Measurements from ENCODE around the gene HSPB7. TPM values are rescaled to one million over a fixed set of nuclear protein-coding genes. Genes with fewer than 3 reads are reported as not detected.
"Not testable (repeated sequence)": the region's sequence is repeated elsewhere in the genome, so short reads cannot be mapped to it uniquely, and the experiment has no call there.

HSPB7 gene
- total RNA-seq, 1 donor from 2014 or later, result 10.7 TPM

DNA sequence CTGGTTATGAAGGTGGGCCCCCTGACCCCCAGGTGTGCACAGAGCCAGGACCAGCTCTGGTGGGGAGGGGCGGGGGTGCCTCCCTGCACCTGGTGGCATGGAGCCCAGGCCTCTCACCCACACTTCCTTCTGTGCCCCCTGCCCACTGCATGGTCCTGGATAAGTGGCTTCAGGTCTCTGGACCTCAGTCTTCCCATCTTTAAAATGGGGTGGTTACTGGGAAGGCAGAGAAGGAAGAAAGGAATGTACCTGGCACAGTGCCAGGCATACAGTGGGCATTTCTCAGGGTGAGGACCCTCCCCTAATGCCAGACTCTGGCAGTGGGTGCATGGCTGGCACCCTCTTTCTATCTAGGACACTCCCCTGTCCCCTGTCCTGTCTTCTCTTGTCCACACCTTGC is 11.4 kb upstream of the HSPB7 start:
- DNase-seq (ENCODE audit: low spot score), result no peak
- intact Hi-C loops (cut with DNase I), result no loop called here
- no peak for ATAC-seq

DNA sequence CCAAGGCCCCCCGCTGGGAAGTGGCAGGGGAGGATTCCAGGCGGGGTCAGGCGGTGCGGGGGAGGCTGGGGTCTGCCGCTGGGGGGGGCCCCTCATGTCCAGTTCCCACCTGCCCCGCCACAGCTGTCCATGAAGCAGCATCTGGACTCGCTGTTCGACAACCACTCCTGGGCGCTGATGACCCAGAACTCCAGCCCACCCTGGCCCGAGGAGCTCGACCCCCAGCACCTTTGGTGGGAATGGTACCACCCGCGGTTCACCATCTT is 11.1 kb upstream of the HSPB7 start:
- intact Hi-C loops (cut with DNase I); ATAC-seq; DNase-seq (ENCODE audit: low spot score): not testable (repeated sequence)

DNA sequence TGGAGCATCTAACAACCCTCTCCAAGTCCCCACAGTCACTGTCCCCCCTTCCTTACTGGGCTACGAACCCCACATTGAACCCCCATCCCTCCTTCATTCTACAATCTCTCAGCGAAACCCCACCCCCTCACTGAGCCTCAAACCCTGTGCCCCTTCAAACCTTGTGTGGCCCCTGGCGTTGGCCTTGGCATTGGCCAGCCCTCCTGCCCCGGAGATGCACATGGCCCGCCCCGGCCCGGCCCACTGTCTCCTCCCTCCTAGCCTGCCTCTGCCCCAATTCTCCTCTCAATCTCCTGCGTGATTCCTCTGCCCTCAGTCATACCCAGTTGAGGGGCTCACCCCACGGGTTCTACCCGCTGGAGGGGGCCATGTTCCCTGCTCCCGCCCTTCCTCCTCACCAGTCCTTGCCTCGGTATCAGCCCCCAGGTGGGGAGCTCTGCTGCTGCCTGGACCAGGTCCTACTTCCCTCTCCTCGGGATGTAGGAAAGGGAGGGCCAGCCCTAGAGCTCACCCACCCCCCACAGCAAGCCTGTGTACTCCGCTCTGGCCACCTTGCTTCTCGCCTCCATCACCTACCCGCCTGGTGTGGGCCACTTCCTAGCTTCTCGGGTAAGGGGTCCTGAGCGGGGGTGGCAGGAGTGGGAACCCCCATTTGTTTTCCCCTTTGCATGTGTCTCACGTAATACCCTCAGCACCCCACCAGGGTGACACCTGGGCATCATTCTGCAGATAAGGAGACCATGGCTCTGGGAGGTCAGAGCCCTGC is 10.6 kb upstream of the HSPB7 start:
- no peak for ATAC-seq
- intact Hi-C loops (cut with DNase I), result no loop called here
- DNase-seq (ENCODE audit: low spot score), result no peak

DNA sequence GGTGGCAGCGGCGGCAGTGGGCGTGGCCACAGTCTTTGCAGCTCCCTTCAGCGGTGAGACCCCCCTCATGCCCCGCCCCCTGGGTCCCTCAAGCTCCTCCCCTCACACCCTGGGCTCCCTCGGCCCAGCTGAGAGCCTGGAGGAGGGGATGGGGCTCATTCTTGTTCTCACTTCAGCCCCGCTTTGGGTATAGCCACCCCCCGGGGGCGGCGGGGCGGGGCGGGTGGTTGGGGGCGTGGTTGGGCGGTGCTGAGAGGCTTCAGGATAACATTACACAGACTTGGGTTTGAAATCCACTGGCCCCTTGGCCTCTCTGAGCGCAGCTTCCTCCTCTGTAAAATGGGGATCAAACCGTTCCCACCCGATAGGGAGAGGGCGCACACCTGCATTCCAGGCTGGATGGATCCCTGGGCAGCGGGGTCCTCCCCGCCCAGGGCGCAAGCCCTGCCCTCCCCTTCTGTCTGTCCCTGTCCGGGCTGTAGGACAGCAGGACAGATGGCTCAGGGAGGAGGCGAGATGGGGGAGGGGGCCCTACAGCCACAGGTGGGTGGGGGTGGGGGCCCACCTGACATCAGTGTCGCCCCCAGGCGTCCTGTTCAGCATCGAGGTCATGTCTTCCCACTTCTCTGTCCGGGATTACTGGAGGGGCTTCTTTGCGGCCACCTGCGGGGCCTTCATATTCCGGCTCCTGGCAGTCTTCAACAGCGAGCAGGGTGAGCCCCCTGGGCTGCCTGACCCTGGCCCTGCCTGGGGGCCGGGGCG is 9.1 kb upstream of the HSPB7 start:
- ATAC-seq (peak; percentile 12), DNase-seq (ENCODE audit: low spot score) (no peak)
- intact Hi-C loops (cut with DNase I), result no loop called here

DNA sequence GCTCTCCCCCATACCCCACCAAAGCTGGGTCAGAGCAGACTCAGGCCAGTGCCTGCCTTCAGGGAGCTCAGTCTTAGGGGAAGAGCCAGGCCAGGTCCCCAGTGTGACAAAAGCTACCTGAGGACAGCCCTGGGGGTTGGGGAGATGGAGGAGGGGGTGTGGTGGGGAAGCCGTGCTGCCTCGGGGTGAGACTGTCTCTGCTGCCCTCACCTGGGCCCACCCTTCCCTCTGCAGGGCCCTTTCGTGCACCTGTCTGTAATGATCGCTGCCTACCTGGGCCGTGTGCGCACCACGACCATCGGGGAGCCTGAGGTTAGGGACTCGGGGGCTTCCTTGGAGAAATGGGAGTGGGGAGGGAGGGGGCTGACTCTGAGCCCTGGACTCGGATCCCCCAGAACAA is 8.5 kb upstream of the HSPB7 start:
- ATAC-seq; intact Hi-C loops (cut with DNase I); DNase-seq (ENCODE audit: low spot score): not testable (repeated sequence)

DNA sequence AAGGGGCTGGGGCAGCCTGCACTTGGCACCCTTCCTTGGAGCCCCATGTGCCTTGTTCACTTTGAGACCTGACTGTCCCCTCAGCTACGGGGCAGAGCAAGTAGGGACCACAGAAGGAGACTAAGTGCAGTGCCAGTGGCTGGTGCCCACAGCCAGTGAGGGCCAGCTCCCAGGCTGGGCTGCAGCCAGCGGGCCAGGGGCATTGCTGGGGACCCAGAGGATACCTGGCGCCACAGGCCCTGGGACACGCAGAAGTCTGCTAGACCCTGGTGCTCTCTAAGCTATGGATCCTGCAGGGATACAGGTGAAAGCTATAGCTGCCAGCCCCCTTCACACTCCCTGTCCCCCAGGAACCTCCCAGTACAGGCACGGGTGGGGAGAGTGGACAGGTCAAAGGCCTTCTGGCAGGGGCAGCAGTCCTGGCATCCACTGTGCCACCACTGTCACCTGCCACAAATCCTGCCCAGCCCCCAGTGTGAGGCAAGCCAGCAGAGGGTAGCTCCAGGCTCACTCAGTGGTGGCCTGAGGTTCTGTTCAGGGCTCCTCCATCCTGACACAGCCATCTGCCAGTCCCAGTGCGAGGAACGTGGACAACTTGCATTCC is 5.3 kb upstream of the HSPB7 start:
- intact Hi-C loops (cut with DNase I), result no loop called here
- ATAC-seq (no peak), DNase-seq (ENCODE audit: low spot score) (no peak)

DNA sequence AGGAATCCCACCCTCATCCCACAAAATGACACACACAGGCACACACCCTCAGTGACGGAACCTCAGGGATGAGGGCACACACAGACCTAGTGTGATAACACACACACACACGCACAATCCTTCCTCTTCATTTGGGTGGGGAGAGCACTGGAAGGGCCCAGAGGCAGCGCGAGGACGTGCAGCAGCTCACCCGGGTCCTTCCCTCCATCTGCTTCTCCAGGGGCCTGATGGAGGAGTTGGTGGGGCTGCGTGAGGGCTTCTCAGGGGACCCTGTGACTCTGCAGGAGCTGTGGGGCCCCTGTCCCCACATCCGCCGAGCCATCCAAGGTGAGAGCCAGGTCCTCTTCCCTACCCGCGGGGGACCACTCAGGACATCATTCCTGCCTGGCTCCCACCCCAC is 4.5 kb upstream of the HSPB7 start:
- ATAC-seq, result no peak

DNA sequence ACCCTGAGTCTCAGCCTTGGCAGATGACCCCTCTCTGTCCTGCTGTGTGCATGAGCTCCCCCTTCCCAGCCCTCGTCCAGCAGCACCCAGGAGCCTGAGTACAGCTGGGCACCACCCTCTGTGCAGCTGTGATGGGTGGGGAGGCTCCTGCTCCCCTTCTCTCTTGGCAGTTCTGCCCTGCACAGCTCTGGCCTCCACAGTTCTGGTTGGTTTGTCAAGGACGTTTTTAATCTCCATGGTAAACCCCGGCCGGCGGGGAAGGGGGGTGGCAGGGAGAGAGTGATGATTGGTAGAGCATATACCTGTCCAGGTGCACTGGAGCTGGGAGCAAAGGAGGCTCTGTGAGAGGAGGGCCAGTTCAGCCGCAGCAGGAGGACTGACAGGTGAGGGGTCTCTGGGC is 3.8 kb upstream of the HSPB7 start, which contains the start of gene CLCNKA:
TSS of gene CLCNKA (plus strand) at position 356 of the 400 bp plus-strand sequence. CDS start 584 bp downstream, outside the sequence.
- ATAC-seq (no peak), DNase-seq (ENCODE audit: low spot score) (no peak)
- intact Hi-C loops (cut with DNase I), result no loop called here

More for the DNA sequence above, 4.5 kb upstream of the HSPB7 start:
- intact Hi-C loops (cut with DNase I), result no loop called here
- DNase-seq (ENCODE audit: low spot score), result no peak

DNA sequence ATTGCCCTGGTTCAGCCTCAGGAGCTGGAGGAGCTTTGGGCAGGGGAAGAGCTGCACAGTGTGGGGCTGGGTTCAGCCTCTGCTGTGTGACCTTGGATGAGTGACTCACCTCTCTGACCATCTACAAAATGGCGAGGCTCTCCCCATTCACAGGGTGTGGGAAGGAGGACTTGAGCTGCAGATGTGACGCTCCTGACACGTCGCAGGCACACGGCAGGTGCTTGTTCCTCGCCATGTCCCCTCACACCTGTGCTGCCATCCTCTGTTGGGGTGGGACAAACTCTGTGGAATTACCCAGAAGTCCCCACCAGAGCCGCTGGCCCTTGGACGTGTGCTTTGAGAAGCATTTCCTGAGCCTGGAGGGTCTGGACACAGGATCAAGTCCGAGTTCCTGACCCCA is 3.0 kb upstream of the HSPB7 start:
- ATAC-seq; intact Hi-C loops (cut with DNase I); DNase-seq (ENCODE audit: low spot score): not testable (repeated sequence)

DNA sequence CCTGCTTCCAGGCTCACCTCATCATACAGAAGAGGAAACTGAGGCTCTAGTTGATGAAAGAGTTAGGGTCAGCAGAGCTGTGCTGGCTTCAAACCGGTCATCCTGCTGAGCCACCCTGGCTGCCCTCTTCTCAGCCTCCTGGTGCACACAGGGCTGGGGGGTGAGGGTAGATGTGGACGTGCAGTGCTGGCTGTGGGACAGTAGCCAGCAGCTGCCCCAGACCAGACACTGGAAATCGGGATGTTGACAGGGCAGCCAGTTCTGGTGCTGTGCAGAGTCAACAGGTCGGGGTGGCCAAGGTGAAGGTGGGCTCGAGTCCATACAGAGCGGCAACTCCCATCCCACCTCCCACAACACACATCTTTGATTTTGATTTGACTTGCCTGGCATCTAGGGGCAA is 2.5 kb upstream of the HSPB7 start:
- no peak for ATAC-seq
- intact Hi-C loops (cut with DNase I), result no loop called here
- no peak for DNase-seq (ENCODE audit: low spot score)

DNA sequence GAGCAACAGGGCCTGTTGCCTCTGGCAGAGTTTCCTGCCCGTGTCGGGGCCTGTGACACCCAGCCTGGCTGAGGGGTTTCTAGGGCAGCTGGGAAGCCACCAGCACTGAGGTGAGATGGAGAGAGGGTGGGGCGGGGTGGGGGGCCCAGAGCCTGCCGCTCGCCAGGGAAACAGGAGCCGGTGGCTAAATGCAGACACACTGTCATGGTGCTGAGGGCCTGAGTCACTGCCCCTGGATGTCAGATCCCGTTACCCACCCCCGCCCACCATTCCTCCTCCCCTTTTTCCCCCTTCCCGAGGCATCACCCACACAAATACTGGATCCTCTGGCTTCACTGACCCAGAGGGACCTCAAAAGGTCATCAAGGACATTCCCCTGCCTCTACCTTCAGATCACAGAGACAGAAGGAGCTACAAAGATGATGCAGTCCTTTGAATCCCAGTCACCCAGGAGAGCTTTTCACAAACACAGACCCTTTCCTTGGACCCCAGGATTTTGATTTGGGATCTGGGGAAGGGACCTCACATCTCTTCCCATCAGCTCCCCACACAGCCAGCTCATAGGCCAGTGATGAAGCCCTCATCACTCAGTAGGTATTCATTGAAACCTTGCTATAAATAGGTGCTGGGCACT is 1.9 kb upstream of the HSPB7 start:
- DNase-seq (ENCODE audit: low spot score) (no peak), ATAC-seq (no peak)
- intact Hi-C loops (cut with DNase I), result no loop called here

DNA sequence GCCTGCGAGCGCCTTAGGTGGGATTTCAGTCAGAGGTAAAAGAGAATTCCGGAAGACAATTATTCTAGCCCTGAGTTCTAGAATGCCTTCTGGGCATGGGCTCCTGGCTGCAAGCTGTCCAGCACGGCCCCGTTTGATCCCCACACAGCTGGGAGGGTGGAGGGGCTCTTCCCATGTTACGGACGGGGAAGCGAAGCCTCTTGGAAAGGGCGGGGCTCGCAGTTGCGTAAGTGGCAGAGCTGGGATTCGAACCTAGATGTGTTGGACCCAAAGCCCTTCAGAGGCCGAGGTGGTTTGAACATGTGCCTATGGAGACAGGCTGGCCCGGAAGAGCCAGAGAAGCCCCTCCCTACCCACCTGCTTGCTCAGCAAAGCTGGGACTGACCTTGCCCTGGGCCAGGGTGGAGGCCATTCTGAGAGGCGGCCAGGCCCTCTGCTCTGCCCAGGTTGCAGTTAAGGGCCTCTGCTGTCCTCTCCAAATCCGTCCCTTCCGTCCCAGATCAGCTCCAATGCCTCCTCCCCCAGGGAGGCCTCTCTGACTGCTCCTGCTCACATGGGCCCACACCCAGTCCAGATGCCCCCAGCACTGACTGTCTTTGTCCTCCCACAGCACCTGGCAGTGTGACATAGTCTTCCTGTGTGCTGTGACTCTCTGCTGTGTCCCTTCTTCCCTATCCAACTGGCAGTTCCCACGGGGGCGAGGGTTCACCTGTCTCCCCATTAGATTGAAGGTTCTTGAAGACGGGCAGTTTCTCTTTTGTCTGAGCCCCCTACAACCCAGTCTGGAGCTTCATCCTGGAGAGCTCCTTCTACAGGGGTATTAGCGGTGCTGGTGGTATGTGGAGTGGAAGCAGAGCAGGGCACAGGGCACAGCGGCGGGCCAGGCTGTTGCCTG is 1.2 kb upstream of the HSPB7 start:
- intact Hi-C loops (cut with DNase I), result no loop called here
- no peak for DNase-seq (ENCODE audit: low spot score)
- no peak for ATAC-seq

DNA sequence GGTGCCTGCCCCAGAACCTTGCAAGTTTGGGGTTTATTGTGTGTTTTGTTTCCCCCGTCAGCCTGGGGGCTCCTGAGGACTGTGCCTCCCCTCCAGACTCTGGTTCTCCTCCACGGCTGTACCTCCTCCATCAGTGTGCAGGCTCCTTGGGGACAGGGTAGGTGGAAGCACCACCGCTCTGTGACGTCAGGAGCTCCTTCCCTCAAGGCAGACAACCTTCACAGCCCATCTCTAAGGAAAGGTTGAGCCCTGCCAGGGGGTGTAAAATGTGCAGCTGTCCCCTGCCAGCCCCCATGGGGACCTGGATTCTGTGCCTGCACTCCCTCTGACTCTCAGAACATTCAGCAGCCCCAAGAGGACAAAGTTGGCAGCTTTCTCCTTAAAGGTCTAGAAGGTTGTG is 465 bp upstream of the HSPB7 start:
- DNase-seq (ENCODE audit: low spot score) (no peak), ATAC-seq (peak; percentile 9)
- intact Hi-C loops (cut with DNase I), result no loop called here

DNA sequence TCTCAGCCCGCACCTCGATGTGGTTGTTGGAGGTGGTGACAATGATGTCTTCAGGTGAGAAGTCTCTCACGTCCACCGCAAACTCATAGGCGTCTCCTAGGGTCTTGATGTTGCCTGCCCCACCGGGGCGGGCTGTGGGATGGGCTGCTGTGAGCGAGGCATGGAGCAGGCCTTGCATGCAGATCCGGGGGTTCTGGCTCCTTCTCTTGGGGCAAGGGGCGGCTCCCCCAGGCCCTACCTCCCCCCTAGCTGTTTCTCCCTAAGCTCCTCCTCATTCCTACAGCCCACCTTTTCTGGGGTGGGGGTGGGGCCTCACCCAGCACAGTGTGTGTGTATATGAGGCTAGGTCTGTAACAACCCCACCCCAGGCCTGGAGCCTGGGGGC is 775 bp downstream of the HSPB7 start:
- DNase-seq (ENCODE audit: low spot score) (no peak), ATAC-seq (peak; percentile 0)
- intact Hi-C loops (cut with DNase I), result no loop called here

DNA sequence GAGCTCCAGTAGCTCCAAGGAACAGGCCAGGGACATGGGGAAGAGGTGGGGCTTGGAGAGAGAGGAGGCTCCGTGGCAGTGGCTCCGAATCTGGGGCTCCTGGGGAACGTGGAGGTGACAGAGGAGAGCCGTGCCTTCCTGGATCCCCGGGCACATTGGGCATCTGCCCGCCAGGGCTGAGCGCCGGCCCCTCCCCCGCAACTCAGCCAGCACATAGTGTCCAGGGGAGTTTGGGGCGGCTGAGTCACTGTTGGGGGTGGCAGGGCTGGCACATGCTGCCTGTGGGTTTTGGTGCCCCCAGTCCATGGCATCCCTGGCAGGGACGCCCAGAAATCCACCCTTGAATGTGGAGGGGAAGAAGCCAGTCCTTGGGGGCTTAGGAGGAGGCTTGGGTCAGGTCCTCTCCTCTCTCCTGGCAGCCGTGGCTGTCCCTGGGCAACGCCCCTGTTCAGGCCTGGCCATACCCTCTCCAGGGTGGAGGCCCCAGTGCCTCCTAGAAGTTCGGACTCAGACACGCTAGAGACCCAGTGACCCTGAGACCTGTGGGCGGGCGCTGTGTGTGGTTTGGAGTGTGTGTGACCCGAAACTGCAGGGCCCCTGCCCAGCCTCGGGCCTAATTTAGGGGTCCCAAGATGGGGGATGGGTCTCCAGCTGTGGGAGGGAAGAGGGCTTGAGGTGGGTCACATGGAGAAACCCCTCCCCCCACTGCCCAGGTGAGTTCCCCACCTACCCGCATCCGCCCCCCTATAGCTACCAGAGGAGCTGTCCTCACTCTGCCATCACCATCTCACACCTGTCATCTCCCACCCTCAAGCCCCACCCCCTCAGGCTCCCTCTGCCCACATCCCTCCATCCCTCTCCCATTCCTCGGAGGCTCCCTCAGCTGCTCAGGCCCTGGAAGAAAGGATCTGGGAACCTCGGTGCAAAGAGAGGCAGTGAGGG is 1.6 kb downstream of the HSPB7 start:
- ATAC-seq, result no peak
- intact Hi-C loops (cut with DNase I), result no loop called here
- DNase-seq (ENCODE audit: low spot score), result no peak

DNA sequence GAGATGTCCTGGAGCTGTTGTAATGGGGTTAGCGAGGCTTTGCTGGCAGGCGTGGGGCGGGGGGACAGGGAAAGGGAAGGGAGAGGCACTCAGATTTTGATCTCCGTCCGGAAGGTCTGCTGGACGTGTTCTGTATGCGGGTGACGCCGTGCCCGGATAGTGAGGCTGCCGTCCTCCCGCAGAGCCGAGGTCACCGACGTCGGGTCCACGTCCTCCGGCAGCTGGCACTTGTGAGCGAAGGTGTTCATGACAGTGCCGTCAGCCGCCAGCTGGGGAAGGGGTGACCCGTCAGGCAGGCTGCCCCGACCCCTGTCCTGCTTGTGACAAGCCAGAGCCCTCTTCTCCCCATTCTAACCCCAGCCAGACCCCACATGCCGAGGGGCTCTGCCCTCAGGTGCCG is 2.4 kb downstream of the HSPB7 start:
- DNase-seq (ENCODE audit: low spot score) (no peak), ATAC-seq (no peak)
- intact Hi-C loops (cut with DNase I), result no loop called here

DNA sequence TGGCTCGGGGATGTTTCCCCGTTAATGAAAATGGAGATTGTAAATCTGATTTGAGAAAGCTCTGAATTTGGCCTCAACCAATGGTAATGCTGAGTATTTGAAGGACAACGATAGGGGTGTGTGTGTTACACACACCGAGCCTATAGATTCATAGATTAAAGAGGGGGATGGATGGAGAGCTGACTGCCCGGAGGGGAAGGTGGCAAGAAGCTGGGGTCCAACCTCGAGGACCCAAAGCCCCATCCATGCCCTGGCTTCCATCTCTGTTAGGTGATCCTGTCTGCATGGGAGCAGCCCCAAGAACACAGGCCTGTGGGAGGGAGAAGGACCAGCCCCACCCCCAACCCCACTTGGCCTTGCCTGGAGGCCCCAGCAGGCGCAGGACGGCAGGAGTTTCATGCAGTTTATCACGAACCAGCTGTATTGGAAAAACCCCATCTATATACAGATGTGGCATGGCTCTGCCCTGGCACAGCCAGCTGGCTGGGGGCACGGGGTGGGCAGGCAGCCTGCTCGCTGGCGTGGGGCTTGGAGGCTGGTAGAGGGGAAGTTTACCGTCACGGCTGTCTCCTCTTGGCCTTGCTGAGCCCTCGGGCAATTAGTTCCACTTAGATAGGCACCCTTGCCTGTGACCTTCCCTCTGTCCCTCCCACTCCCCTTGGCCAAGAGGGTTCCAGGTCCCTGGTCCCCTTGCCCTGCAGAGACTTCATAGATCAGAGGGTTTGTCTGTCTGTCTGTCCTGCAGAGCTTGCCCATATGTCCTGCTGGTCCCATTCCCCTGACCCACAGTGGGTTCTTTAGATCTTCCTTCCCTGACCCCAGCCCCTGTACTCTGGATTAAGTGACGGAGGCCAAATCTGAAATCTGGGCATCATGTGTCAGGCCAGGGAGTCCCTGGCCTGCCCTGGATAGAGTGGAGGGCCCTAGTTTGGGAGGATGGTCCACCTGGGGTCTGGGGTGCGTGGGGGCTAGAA is 3.0 kb downstream of the HSPB7 start:
- intact Hi-C loops (cut with DNase I), result no loop called here
- peak; percentile 33 for ATAC-seq

More for the DNA sequence above, 3.0 kb downstream of the HSPB7 start:
- DNase-seq (ENCODE audit: low spot score), result peak; percentile 82

Measured in sciatic nerve (tissue), 2 donors.